NCI-H69 (cell line): ENCODE measurements around the gene MALRD1.

ENCODE experiments used
- DNase-seq: peaks from one replicate; lab custom pipeline; 2025; lab: John Stamatoyannopoulos, UW

Gene MALRD1

GRCh38 chr10:19782430-19783089 is 734.0 kb downstream of the MALRD1 start:
- DNase-seq = no peak

DNA sequence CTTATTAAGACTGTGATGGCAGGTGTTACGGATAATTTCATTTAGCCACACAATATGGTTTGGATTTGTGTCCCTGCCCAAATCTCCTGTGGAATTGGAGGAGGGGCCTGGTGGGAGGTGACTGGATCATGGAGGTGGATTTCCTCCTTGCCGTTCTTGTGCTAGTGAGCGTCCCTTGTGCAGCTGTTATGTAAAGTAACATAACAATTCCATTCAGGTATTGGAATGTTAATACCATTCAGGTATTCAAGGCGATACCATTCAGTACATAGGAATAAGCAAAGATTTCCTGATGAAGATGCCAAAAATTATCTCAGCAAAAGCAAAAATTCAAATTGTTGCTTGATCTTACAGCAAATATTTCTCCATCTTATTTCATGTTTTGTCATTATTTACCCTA is 735.1 kb downstream of the MALRD1 start:
- no peak for DNase-seq
